NCI-H748 treated with DMSO at 0.1 percent for 48 hours (cell line): ENCODE results near the gene CPVL.
A peak's percentile ranks its signal among the peaks of the same experiment; 100 is the strongest.

ENCODE experiments used
- DNase-seq: peaks from one replicate; lab custom pipeline; 2025; lab: John Stamatoyannopoulos, UW

CPVL gene

DNA sequence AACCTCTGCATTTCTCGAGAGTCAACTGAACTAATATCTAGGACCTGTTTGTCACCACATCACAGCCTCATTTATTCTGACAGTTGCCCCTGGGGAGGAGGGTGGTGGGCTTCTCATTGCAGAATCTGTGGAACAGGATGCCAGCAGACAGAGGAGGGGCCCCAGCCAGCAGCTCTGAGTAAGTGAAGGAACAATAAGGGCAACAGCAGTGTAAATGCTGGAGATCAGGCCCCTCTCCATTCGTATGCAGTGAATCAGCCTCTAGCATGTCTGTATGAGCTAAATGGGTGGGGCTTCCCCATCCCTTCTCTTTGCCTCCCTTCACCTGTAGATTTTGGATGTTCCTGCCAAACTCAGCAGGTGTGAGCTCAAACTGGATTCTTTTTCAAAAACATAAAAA is 7.7 kb upstream of the CPVL start:
- no peak for DNase-seq

DNA sequence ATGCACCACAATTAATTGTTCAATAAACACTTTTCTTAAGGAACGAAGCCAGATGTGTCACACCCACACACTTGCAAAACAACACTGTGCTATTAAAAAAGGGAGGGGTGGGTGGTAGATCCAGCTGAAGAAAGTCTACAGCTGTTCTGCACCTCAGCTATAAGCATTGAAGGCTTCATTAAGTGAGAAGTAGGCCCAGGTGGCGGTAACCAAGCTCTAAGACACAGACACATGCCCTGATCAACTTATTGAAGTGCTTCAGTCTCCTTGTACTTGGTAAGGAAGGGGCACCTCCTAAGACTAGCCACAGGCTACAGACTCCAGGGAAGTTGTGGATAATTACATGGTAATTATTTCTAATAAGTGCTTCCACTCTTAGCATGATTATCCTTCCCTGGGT is 4.5 kb upstream of the CPVL start:
- DNase-seq: peak; percentile 46

DNA sequence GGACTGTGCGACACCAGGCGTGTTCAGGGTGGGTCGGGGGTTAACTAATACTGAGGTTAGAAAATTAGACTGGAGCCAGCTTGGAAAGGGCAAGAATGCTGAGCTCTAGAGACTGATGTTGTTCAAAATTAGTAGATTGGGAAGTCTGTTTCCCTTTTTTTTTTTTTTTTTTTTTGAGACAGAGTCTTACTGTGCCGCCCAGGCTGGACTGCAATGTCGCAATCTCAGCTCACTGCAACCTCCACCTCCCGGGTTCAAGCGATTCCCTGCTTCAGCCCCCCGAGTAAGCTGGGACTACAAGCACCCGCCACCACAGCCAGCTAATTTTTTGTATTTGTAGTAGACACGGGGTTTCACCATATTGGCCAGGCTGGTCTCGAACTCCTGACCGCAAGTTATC is 2.7 kb upstream of the CPVL start:
- DNase-seq: no peak

DNA sequence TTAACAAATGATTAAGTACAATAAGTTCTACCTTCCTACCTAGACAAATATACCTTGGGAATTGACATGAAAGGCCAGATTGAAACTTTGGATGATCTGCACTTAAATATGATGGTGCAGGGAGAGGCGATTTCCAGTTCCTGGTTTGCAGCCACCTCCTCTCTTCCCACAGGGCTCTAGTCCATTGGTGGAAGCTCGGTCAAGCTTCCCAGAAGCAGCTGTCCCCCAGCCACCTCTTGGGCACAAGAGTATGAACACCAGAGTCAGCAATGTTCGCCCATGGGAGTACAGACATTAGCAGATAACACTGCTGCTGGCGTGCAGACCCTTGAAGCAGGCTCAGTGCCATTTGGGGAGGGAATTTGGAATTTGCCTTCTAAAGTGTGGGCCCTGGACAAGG is 1.5 kb upstream of the CPVL start:
- DNase-seq: no peak

DNA sequence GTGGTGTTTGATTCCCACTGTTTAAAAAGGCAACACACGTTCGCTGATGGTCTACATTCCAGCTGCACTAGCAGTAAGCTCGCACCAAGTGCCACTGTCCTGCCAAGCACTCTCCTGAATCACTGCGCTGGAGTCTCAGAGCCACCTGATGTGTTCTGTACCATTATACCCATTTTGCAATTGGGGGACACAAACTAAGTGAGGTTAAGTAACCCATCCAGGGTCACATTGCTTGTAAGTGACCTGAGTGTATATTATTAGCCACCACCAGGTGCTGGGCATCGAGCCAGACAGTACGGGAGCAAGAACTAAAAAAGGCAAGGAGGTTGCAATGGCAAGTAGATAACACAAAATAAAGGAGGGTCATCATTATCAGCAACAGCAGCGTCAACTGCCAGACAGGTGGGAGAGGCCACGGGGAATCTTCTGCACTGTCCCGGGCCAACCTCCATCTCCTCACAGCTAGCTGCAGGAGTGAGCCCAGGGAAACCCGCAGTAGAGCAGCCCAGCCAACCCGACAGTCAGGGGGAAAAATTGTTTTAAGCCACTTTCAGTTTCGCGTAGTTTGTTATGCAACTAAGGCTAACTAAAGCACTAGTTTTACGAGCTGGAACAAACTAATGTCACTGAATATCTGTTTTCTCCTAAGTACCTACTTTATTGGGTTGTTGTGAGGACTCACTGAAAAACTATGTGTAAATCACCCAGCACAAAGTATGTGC is 712 bp upstream of the CPVL start:
- peak; percentile 65 for DNase-seq

DNA sequence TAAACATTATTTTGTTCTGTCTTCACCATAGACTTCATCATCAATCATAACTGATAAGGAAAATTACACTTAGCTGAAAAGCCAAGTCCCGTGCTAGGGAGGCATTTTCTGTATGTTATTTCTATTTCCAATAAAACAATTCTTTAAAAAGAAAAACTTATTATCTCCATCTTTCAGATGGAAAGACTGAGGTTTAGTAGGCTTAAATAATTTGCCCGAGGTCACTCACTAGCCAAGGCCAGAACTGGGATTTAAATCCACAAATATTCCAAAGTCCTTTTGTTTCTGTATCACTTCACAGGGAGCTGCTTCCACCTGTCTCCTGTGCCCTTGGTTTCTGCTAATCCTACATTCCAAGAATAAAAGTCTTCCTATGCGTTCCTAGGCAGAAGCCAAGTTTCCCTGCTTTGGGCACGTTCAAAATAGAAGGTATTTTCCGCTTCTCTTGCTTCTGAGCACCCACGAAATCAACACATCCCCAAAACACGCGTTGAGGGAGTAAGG is 732 bp downstream of the CPVL start:
- no peak for DNase-seq

DNA sequence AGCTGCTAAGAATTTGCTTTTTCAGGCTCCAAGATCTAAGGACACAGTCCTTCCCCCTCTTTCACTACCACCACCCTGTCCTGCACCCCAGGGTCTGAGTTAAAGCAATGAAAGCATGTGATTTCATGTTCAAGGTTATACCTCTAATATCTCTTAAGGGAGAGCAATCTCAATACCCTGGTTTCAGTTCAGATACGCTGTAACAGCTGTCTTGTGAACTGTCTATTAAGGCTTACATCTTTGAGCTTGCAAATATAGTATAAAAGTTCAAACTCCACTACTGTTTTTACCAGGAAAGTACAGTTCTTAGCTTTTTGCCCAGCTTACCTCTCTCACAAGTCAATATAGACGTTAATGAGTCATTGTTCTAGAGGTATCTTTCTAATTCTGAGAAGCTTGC is 2.6 kb downstream of the CPVL start:
- DNase-seq: no peak

DNA sequence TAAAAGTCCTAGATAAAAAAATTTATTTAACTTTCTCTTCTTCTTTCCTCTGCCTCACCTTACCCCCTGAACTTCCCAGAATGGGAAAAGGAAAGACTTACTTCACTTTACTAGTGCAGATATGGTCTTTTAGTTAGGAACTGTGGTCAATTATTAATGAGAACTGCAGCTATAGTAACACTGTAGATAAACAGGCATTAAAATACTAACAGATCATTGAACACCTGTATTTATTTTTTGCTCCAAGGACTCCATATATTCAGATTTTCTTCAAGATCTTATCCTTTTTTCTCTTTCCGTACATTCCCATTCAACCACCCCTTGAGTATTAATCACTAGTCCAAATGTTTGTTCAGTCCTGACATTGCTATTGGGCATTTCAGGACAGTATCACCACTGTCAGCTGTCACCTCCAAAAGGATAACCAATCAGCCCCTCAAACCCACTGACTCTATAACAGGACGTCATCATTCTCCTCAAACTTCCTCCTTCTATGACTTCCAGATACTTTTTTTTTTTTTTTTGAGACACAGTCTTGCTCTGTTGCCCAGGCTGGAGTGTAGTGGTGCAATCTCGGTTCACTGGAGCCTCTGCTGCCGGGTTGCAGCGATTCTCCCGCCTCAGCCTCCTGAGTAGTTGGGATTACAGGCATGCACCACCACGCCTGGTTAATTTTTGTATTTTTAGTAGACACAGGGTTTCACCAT is 4.2 kb downstream of the CPVL start:
- no peak for DNase-seq

DNA sequence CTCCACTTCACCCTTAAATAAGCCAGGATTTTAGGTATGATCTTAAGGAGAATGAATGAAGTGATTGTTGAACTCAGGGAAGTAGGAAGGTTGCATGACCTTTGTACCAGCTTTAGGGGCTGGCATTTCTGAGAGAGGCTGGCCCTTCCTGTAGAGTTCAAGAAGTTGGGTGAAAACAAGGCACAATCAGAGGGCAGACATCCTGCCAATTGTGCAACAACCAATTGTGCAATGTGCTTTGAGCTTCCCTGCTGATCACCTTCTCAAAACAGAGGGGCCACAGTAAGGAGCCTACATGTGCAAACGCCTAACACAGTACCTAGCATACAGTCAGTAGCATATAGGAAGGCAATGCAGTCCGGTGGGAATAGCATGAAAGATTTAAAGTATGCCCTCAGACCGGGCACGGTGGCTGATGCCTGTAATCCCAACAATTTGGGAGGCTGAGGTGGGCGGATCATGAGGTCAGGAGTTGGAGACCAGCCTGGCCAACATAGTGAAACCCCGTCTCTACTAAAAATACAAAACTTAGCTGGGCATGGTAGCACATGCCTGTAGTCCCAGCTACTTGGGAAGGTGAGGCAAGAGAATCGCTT is 5.4 kb downstream of the CPVL start:
- no peak for DNase-seq

DNA sequence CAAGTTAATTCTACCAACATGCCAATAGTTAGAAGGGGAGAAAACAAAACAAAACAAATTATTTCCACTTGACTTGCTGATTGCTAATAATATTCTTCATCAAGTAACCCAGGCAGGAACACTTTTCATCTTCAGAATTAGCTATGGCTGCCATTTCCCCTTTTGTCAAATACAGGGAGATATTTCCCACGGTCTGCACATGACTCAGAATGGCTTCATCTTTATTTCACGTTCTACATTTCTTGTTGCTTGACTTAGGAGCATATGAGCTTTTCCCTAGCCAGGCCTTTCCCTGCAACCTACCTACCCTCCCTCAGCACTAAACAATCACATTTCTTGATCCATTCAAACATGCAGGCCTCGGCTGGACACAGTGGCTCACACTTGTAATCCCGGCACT is 6.5 kb downstream of the CPVL start:
- no peak for DNase-seq

DNA sequence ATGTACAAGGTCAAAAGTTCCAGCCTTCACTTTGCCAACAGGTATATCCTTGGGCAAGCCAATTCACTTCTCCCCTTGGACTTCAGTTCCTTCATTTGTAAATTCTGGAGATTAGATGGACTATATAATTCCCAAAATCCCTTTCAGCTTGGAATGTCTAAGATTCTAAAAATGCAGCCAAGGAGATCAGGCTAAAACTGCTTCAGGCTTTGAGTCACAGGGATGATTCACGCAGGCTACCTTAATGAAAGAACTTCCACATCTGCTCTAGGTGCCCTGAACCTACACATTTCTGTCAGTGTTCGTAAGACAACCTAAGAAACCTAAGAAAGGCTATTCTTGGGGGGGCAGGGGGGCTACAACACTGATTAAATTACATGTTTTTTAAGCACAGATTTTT is 7.1 kb downstream of the CPVL start:
- no peak for DNase-seq

DNA sequence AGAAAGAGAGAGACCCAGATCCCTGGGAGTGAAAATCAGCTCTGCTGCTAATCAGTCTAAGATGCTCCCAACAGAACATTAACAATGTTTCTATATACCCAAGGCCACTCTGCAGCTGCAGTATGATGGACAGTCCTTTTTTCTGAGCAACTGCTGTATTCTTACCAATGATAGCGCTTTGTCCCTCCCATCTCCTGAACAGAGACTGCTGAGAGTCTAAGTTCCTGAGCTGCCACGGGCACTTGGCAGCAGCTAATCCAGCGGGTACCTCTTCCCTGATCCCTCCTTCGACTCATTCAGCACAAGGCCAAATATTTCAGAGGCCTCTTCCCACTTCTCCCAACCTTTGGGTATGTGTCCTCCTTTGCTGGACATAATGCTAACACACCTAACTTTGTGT is 7.7 kb downstream of the CPVL start:
- no peak for DNase-seq

DNA sequence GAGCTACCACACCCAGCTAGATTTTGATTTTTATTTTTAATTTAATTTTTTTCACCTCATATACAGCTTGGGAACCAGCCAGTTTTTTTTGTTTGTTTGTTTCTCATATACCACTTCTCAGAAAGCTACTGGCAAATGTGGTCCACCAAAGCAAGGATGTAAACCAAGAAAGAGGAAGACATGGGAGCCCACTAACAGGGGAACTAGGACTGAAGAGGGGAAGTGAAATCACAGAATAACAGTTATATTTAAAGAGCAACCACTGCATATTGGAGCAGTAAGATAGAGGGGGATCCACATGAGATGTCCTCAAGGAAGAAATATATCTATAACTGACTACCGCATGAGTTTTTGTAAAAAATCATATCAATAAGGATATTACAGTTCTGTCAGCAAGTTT is 10.5 kb downstream of the CPVL start:
- DNase-seq: no peak

DNA sequence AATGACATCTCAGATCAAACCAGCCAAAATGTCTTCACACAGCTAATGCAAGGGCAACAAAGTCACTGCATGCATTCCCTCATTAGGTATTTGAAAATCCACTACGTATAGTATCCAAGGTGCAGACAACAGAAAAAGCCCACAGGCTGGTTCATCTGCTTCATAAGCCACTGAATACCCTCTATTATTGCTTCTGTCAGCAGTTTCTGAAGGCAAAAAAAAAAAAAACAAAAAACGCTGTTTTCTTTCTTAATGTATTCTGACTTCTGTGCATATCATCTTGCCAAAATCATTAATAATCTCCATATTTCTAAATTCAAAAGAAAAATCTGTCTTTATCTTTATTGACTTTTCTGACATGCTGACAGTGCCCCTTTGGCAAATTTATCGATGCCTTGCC is 13.4 kb downstream of the CPVL start:
- no peak for DNase-seq

DNA sequence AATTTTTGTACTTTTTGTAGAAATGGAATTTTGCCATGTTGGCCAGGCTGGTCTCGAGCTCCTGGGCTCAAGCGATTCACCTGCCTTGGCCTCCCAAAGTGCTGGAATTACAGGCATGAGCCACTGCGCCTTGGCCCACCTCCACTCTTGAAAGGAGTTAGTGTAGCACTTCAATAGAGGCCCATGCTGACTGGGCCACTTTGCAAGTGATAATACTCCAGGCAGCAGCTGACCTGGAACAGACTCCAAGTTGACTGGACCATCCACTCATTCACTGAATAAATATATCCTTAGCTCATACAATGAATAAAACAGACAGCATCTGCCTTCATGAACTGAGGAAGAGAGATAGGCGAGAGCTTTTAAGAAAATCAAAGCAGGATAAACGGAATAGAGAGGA is 14.7 kb downstream of the CPVL start:
- no peak for DNase-seq

DNA sequence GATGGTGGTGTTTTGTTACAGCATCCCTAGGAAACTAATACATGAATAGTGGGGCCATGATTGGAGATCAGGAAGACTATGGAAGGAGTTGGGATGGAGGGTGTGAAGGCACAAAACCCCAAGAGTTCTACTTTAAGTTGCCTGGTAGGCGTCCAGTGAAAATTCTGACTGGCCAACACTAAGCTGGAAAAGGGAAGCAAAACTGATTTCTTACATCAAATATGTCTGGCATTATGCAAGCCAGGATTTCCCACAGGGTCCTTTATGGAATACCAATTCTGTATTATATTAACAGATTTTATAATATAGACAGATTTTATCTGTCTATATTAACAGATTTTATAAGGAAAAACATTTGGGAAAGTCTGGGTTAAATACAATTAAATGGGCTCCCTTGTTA is 16.2 kb downstream of the CPVL start:
- DNase-seq: no peak

DNA sequence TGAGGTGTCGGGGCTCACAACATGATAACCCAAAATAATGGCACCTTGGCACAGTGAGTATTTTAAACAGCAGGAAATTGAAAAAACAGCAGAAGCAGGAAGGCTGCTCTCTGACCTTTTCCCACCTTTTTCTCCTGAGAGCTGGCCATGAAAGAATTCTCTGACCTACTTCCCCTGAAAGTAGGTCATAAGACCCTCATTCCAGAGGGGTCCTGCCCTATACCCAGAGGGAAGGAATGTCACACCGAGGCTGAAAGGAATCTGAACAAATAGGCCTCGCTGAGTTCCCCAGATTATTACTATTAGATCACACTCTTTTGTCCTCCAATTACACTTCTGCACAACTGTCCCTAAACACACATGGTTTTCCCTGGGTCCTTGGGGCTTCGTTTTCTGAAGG is 18.8 kb downstream of the CPVL start:
- no peak for DNase-seq

DNA sequence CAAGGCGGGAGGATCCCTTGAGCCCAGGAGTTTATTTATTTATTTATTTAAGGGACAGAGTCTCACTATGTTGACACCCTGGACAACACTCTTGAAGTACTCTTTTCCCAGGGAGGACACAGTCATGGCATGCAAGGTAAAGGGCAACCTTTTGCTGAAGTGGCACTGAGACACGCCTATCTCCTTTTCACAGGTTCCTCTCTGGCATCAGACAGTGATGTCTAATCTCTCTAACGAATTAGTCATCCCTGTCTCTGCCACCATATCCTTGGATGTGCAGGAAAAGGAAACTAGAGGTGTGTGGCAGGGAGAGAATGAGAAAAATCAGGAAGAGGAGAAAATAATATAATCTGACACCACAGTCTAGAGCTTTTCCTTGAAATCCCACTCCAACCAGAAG is 19.5 kb downstream of the CPVL start:
- DNase-seq: no peak

DNA sequence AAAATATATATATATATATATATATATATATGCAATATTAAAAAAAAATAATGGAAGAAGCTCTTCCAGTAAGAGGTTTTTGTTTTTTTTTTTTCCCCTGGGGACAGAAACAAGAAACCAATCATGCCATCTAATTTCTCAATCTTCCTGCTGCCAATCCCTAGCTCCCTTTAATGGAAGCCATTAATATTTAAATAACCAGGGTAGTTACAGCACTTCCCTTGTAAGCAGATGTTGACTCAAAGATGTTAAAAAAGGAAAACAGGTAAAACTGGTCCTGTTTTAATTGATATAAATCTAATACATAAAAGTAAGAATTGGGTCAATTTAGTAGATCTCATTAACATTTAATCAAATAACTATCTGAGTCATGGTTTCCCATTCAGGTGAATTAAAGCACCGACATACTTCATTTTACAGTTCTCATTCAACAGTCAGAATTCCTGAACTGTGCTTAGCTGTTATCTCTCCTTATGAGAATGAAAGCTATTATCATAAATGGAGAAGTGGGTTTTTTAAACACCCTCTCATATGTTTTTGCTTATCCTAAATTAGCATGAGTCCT is 22.6 kb downstream of the CPVL start:
- DNase-seq: peak; percentile 12

DNA sequence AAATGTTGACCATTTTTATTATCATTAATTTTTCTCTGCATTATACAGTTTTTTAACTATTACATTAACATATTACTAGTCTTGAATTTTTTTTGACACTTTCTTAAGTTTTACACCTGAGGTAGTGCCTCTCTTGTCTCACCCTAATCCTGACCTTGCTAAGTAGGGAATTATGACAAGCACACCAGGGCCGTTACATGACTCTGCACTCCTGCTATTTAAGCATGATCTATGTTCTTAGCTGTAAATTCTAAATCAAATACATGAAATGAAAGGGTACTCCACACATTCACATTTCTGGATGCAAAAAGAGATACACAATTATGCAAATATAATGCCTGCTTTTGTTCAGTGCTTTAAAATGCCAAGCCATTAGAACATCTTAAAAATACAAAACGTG is 23.6 kb downstream of the CPVL start:
- DNase-seq: no peak

DNA sequence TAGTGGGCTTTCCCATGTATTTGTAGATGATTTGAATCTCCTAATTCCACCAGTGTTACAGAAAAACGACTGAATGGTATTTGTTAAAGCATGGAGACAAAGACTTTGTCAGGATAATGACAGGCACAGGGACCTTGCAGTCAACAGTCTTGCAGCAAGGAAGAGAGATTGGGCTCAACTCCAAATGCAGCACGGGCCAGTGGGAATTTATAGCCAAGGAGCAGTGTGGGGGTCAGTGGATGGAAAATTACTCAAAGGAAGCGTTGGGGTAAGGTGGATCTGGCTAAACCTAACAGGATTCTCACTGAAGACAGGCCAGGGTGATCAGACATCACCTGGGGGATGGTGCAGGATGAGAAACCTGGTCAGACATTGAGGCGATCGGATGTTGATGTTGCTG is 24.3 kb downstream of the CPVL start:
- DNase-seq: no peak

DNA sequence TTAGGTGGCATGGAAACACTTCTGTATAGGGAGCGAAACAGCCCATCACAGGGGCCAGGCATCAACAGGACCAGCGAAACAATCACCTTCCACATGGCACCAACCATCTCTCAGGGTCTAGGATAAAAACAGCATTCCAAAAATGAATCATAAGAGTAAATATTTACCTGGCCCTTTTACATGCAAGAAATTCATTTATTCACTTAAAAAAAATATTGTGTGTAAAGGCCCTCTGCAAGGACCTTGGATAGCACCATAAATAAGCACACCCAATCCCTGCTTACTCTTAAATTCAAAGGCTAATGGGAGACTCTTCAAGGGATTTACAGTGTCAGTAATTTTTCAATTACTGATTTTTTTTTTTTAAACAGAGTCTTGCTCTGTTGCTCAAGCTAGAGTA is 25.4 kb downstream of the CPVL start:
- DNase-seq: no peak

DNA sequence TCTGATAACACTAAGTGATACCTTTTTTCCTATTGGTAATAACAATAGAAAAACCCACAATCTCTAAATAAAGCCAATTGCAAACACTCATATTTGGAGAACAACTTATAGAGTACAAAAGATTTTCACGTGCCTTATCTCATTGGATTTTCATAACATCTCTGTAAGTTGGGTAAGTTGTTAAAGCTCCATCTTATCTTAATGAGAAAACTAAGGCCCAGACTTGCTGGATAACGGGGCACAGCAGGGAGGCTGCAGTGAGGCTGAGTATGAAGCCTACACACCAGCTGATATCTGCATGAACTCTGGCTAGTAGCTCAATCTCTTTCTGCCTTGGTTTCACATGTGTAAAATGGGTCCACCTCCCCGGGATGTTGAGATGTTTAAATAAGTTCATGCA is 26.8 kb downstream of the CPVL start:
- no peak for DNase-seq
